NCI-H187 treated with DMSO at 0.1 percent for 48 hours (cell line): ENCODE results near the gene GCH1.
"Not testable (repeated sequence)": the region's sequence is repeated elsewhere in the genome, so short reads cannot be mapped to it uniquely, and the experiment has no call there.

Experiments used
- DNase-seq: peaks from one replicate; lab custom pipeline; 2025; lab: John Stamatoyannopoulos, UW

GCH1 gene, protein sequence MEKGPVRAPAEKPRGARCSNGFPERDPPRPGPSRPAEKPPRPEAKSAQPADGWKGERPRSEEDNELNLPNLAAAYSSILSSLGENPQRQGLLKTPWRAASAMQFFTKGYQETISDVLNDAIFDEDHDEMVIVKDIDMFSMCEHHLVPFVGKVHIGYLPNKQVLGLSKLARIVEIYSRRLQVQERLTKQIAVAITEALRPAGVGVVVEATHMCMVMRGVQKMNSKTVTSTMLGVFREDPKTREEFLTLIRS

DNA sequence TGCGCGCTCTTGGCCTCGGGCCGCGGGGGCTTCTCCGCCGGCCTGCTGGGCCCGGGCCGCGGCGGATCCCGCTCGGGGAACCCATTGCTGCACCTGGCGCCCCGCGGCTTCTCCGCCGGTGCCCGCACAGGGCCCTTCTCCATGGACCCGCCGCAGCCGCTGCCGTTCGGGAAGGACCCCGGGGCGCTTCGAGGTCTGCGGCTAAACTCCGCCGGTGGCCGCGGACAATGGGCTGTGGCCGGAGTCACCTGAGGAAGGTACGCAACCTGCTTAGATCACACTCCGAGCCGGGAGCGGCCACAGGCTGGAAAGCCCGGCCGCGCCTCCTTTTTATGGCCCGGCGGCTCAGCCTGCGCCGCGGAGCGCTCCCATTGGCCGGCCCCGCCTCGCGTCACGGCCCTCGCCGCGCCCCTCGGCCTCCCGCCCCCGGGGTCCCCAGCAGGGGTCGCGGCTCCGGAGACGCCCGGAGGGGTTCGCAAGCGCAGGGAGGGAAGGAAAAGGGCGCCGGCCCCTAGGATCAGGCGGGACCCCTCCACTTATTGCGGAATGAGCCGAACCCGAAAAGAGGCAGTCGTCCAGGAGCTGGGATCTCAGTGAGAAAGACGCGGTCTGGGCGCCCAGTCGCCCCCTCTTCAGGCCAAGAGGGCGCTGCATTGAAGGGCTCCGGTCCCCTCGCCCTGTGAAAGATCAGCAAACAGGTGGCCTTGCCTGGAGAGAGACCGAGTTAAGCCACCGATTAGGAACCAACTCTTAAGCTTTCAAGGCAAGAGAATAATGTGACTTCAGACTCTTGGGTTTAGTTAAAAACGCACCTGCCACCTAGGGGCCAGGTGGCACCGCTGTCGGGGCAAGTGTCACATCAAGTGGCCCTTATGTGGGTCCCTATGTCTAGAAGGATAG, at the start of gene GCH1:
Gene GCH1, minus strand, starts transcription at position 306 of the 900 bp plus-strand sequence. Its CDS starts 163 bp downstream, at position 143.
- peak; percentile 47 for DNase-seq

DNA sequence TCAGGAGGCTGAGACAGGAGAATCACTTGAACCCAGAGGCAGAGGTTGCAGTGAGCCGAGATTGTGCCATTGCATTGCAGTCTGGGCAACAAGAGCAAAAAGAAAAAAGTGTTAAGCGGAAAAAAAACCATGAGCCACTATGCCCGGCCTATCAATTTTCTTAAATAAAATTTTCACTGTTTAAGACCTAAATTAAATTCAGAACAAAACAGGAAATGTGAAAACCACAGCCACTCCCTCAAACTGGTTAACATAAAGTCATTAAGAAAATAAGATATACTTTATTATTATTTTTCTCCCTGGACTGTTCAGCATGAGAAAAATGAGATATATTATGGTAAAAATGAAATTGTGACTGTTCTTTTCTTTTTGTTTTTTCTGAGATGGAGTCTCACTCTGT, 44.6 kb upstream of the GCH1 start:
- no peak for DNase-seq

DNA sequence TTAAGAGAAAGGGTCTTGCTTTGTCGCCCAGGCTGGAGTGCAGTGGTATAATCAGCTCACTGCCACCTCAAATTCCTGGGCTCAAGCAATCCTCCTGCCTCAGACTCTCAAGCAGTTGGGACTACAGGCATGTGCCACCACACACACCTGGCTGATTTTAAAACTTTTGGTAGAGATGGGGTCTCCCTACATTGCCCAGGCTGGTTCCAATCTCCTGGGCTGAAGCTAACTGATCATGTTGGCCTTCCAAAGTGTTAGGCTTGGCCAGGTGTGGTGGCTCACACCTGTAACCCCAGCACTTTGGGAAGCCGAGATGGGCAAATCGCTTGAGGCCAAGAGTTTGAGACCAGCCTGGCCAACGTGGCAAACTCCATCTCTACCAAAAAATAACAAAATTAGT, 43.9 kb upstream of the GCH1 start:
- no peak for DNase-seq

DNA sequence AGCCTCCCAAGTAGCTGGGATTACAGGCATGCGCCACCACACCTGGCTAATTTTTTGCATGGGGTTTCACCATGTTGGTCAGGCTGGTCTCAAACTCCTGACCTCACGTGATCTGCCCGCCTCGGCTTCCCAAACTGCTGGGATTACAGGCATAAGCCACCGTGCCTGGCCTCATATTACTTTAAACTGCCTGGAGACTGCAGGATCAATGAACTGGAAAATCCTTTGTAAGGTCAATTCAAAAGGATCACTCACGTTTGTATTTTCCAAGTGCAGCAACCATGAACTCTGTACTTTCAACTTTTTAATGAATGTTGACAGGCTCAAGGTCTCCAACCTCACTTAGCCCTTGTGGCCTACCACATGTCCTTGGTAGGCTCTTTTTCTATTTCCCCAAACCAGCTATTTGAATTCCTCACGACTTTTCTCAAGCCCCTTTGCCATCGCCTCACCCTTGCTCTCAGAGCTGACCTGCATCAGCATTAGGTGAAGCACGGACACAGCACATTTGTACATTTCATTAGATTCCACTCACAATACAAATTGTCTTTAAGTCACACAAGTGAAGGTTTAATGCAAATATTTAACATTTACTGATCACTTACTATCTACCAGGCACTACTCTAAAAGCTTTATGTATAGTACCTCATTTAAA, 42.2 kb upstream of the GCH1 start:
- DNase-seq: no peak

DNA sequence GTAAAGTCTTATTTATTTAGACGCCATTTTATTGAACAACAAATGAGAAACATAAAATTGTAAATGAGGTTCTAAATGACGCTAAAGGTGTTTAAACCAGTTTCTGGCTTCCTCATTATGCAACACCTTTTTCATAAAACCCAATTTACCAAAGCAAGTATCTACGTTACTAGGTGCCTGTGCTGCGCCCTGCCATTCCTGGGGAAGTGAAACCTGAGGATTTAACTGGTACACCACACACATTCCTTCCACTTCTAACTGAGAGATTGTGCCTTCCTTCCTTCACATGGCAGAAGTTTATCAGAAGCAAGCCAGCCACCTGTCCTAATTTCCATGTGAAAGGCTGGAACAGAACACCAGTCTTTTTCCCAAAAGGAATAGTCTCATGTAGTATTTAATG, 40.3 kb upstream of the GCH1 start:
- DNase-seq: no peak

DNA sequence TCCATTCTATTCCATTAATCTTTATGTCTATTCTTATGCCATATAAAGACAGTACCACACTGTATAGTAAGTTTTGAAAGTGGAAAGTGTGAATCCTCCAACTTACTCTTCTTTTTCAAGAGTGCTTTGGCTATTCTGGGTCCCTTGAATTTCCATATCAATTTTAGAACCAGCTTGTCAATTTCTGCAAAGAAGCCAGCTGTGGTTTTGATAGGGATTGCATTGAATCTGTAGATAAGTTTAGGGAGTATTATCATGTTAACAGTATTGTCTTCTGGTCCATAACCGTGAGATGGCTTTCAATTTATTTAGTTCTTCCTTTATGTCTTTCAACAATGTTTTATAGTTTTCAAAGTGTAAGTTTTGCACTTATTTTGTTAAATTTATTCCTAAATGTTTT, 34.2 kb upstream of the GCH1 start:
- DNase-seq: no peak

DNA sequence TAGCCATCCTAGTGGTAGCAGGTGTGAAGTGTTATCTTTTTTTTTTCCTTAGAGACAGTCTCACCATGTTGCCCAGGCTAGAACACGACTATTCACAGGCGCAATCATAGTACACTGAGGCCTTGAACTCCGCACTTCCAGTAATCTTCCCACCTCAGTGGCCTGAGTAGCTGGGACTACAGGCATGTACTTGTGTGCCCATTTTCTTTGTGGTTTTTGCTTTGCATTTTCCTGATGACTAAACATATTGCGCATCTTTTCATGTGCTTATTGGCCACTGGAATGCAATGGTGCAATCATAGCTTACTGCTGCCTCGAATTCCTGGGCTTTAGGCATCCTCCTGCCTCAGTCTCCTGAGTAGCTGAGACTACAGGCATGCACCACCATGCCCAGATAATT, 33.3 kb upstream of the GCH1 start:
- DNase-seq: no peak

DNA sequence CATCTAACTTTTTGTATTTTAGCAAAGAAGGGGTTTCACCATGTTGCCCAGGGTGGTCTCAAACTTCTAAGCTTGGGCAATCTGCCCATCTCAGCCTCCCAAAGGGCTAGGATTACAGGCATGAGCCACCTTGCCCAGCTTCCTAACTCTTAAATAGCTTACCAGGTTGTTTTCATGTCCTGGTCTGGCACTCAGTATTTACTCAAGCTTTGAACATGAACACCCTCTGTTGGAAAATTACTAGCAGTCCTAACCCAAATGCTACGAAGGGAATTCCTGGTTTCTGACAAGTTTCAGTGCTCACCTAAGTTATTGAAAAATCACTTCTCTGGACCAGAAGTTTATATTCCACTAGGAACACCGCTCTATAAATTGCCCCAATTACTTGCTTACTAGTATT, 32.5 kb upstream of the GCH1 start:
- DNase-seq: no peak

DNA sequence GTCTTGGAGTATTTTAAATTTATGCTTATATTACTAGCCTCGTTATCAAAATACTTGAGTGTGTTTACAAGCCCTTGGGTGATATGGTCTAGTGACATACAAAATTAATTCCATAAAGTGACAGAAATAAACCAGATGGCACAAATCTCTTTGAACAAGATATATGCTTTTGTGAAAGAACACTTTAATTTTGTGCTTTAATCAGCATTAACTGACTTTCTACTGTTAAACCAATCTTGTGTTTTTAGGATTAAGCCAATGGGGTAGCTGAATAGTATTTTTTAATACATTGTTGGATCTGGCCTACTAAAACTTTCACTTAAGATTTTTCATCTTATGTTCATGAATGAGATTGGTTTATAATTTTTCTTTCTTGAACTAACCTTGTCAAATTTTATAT, 30.4 kb upstream of the GCH1 start:
- no peak for DNase-seq

DNA sequence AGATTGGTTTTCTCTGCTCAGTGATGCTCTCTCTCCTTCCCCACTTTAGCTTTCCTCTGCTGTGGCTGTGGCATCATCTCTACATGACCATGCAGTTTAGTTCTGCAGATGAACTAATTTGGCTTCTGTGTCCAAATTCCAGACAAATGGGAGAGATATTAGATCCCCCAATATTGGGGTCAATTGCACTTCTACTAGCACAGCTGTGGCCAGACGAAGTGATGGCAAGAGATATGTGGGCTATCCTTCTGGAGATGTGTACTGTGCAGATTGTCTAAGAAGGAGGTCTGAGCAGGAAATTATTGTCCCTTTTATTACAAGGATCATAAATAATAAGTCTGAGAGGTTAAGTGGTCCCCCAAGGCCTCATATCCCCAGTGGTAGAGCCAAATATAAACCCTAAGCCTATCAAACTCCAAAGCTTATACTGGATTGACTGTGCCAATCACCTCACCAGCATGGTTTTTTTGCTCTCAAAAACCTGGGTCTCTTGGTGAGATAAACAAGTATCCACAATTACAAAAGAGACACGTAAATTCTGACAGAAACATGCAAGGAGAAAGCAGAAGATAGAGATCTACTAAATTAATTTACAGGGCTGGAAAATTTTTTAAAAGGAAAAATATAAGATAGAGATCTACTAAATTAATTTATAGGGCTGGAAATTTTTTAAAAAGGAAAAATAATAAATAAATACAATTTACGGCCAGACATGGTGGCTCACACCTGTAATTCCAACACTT, 29.1 kb upstream of the GCH1 start:
- no peak for DNase-seq

DNA sequence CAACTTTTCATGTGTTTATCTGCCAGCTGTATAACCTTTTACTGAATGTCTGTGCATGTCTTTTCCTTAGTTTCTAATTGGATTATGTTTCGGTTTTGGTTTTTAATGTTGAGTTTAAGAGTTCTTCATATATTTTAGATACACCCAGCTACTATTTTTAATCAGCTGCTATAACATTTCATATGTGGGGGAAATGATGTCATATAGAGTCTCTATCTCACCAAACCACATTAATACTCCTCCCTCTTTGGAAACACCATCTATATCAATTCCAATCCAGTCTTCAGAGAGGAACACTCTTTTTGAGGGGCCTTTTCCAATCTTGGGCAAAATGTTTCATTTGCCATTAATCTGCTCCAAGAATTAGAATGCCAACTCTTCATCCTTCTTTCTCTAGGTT, 28.5 kb upstream of the GCH1 start:
- DNase-seq: no peak

DNA sequence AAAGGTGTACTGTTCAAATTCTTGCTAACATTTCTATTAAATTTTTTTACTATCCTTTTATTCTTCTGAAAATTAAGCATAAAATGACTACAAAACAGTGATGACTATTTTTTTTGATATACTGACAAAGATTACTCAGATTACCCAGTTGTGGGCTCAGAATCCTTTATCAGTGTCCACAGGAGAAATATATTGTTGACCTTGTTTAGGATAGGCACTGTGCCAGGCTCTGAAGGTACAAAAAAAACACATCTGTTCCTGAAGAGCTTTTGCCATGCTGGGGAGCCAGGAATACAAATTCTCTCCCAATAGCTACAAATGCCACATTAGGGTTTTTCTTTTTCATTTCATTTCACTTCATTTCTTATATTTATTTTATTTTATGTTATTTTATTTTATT, 26.9 kb upstream of the GCH1 start:
- no peak for DNase-seq

DNA sequence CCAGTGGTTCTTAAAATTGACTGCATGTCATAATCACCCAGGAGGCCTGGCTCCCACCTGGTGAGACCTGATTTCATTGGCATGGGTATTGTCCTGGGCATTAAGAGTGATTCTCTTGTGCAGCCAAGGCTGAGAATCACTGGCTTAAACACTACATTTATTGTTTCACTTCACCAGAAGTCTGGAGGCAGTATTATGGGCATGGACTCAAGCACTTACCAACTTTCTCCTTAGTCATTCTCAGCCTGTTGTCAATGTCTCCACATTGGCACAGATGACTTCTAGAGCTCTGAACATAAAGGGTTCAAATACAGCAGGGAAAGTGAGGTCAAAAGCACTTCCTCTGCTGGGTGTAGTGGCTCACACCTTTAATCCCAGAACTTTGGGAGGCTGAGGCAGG, 25.6 kb upstream of the GCH1 start:
- DNase-seq: no peak

DNA sequence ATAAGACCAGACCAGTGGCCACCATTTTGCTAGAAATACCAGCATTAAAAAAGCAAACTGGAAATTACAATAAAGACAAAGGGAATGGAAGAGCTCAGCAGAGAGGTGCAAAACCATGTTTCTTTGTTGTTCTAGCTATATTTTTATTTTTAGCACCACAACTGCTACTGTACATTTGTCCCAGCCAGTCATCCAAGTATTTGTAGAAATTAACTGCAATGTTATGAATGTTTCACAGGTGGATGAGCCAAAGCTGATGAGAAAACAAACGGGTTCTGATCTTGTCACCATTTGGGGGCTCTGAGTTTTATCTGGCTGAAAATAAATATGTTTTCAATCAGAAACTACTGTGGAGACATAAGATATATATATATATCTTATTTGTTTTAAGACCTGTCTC, 24.9 kb upstream of the GCH1 start:
- DNase-seq: no peak

DNA sequence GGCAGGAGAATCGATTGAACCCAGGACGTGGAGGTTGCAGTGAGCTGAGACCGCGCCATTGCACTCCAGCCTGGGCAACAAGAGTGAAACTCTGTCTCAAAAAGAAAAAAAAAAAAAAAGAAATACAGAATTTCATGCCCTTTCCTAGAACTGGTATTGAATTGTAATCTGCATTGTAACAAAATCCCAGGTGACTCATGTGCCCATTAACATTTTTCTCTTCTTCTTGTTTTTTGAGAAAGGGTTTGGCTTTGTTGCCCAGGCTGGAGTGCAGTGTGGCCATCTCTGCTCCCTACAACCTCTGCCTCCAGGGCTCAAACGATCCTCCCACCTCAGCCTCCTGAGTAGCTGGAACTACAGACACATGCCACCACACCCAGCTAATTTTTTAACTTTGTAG, 23.9 kb upstream of the GCH1 start:
- DNase-seq: not testable (repeated sequence)

DNA sequence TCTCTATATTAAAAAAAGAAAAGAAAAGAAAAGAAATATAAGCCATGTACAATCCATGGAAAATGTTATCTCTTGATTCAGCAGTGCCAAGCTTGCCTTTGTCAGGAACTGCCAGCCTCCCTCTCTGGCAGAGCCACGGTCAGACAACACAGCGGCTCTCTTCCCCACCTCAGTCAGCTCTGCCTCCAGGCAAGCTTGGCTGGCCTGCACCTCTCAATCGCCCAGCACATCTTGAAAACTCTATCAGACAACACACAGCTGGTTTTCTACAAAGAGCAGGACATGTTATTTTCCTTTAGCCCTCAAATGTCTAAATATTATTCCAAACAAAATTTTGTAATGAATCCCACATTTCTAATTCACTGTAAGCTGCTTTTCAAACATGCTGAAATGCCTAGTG, 20.0 kb upstream of the GCH1 start:
- no peak for DNase-seq

DNA sequence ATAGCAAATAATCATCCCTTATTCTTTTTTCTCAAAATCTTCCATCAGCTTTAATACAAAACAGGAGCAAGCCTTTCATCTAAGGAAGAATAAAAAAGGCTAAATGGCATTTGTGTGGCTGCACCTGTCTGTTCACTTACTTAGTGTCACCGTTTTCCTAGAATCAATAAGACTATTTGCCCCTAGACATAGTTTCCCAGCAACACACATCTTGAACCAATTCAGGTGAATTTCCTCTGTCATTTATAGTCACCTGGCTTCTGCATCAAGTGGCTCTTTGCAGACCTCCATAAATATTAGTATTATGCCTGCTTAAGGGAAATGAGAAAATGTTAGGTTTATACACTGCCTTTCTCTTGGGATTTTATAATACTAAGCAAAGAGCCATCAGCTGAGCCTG, 17.4 kb upstream of the GCH1 start:
- no peak for DNase-seq

DNA sequence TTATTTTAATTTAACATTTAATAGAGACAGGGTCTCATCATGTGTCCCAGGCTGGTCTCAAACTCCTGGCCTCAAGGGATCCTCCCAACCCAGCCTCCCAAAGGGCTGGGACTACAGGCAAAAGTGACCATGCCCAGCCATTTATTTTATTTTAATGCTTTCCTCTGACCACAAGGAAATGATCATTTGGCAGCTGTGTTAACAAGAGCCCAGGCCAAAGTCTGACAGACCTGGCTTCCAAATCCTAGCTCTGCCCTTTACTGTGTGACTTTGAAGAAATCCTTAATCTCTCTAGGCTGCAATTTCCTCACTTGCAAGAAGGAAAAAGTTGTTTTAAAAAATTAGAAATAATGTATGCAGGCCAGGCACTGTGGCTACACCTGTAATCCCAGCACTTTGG, 16.7 kb upstream of the GCH1 start:
- no peak for DNase-seq

DNA sequence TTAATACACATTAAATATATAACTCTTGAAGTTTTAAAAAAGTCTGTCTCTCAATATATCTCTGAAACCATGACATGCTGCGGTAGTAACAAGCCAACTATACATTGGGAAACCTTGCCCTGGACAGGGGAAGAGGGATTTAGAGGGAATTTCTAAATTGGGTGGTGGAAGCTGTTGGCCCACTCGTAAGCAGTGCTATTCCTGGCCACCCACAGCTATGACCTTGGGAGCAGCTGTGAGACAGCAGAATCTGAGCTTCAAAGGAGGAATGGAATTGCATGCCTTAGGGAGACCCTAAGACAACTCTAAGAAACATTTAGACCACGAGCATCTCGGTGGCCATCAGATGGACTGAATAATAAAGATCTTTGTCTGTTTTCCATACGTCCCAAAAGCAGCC, 15.8 kb upstream of the GCH1 start:
- no peak for DNase-seq

DNA sequence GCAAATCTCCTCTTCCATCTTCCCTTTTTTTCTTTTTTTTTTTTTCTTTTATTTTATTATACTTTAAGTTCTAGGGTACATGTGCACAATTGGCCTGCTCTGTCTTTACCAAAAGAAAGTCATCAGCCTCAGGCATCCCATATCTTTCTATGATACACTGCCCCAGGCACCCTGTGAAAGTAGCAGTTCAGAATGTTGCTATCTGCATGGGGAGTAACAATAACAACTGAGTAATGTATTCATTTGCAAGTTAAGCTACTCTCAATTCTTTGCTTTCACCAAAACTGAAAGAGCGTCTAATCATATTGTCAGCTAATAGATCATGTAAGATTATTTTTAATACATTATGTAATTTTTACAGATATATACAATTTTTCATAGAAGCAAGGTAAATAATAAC, 13.5 kb upstream of the GCH1 start:
- DNase-seq: no peak

DNA sequence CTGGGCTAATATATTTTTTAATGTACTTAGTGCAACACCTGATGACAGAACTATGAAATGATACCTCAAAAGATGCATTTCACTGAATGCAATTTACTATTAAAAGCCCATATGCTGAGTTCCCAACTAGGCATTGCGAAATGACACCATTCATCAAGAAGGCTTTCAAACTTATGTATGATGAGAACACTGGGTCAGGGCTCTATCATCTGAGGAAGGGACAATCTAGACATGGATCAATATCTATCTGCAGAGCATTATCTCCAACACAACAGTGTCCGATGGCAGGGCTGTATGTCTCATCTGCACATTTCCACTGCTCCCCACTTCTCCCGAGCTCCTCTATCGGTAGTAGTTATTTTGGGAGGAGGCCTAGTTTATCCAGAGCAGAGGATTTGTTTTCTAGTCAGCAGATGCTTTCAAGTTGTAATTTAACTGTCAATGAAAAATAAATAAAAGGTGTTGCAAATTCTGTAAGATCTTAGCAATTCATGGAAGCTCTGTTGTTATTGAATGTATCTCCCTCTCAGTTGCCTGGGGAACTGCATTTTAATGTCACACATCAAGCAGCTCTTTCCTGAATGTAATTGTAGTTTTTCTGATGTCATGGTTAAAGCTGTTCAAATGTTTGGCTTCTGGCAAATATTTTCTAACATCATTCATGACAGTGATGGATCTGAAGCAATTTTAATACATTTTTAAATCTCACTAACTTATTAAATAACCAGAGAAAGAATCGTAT, 7.4 kb upstream of the GCH1 start:
- DNase-seq: no peak

DNA sequence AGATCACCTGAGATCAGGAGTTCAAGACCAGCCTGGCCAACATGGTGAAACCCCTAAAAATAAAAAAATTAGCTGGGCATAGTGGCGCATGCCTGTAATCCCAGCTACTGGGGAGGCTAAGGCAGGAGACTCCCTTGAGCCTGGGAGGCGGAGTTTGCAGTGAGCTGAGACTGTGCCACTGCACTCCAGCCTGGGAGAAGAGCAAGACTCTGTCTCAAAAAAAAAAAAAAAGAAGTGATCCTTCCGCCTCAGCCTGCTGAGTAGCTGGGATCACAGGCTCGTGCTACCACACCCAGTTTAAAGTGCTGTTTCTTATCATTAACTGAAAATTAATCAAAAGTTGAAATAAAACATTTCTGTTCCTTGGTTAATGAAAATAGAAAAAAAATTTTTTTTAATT, 6.3 kb upstream of the GCH1 start:
- not testable (repeated sequence) for DNase-seq
